Activated T-helper 2 cell treated with anti-CD3 and anti-CD28 coated beads, Interferon-gamma antibody, Interleukin-2, Interleukin-4, amounts not matched to agents 10 μg/mL and 5 μg/mL and 100 μg/mL, durations not matched to agents 14 hours and 24 hours and 36 hours (primary cell): ENCODE results near the gene MTMR12. TPM values are rescaled to one million over a fixed set of nuclear protein-coding genes. Genes with fewer than 3 reads are reported as not detected.

ENCODE experiments used
- DNase-seq: peaks from one replicate; pipeline ENCODE4 v3.0.0; 2021; ENCODE audit warnings: low spot score
- H3K27ac Mint-ChIP-seq: one replicate; pipeline ENCODE4 v1.8.0; 2021; ENCODE audit warnings: mixed read lengths
- H3K27me3 Mint-ChIP-seq: one replicate; pipeline ENCODE4 v1.8.0; 2021; ENCODE audit warnings: low read depth, mixed read lengths
- H3K36me3 Mint-ChIP-seq: one replicate; pipeline ENCODE4 v1.8.0; 2021; ENCODE audit warnings: low read depth, mixed read lengths
- H3K4me1 Mint-ChIP-seq: one replicate; pipeline ENCODE4 v1.8.0; 2021; ENCODE audit warnings: low read depth, mixed read lengths
- H3K4me3 Mint-ChIP-seq: one replicate; pipeline ENCODE4 v1.8.0; 2021; ENCODE audit warnings: low read depth, mild to moderate bottlenecking, moderate library complexity, mixed read lengths
- H3K9me3 Mint-ChIP-seq: one replicate; pipeline ENCODE4 v1.8.0; 2021; ENCODE audit warnings: mixed read lengths
- intact Hi-C: fragments of 100-400 bp; cut with micrococcal nuclease; formaldehyde crosslinking; loops from one replicate; pipeline ENCODE4 v1.15.1; 2023
- total RNA-seq: library from RNA; stranded (reverse); gene quantifications from 2 replicates; pipeline ENCODE4 v1.2.3, GENCODE V29; 2022

Gene MTMR12
- total RNA-seq, 1 donor from 2014 or later = 23.5 TPM

DNA sequence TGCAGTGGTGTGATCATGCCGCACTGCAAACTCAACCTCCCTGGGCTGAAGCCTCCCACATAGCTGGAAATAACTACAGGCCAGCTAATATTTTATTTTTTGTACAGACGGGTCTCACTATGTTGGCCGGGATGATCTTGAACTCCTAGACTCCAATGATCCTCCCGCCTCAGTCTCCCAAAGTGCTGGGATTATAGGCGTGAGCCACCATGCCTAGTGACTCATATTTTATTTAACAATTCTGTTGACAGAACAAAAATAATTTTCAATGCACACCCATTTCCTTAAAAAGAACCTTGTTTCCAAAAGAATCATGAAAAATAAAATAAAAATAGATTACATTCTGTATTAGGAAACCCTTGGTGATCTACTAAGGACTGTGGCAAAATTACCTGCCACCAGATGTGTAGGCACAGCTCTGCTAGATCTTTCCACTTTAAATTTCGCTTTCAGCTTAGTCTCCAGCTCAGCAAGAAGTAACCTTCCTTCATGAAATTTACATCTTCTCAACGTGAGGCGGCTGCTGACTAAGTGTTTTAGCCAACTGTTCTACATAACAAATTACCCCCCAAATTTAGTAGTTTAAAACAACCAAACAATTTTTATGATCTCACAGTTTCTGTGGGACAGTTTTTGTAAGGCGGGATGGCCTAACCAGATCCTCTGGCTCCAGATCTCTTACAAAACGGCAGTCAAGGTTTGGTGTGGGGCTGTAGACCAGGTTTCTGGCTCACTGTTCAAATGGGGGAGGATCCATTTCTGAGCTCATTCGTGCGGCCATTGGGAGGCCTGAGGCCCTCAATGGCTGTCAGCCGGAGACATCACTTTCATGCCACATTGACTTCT, 106.0 kb downstream of the MTMR12 start:
- peaks cover 3% of the 10 kb centered on the region for H3K36me3 Mint-ChIP-seq
- H3K27ac Mint-ChIP-seq = peak overlapping the region; percentile 38
- DNase-seq = no peak
- H3K27me3 Mint-ChIP-seq = no peaks in the 10 kb centered on the region
- H3K9me3 Mint-ChIP-seq = no peaks in the 10 kb centered on the region
- no peak overlapping the region for H3K4me3 Mint-ChIP-seq
- intact Hi-C loops = no loop called here
- peaks cover 23% of the 10 kb centered on the region for H3K4me1 Mint-ChIP-seq

DNA sequence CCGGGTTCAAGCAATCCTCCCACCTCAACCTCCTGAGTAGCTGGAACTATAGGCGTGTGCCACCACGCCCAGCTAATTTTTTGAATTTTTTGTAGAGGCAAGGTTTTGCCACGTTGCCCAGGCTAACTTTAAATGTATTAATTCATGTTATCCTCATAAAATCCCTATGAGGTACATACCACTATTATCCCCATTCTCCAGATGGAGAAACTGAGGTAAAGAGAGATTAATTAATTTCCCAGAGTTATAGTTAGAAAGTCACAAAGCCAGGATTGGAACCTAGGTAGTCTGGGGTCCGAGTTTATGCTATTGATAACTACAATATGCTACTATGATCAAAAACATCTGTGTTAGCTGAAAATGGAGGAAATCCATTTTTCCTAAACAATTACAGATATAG, 106.7 kb downstream of the MTMR12 start:
- no peak overlapping the region for H3K4me3 Mint-ChIP-seq
- H3K9me3 Mint-ChIP-seq = no peaks in the 10 kb centered on the region
- peaks cover 21% of the 10 kb centered on the region for H3K4me1 Mint-ChIP-seq
- H3K27ac Mint-ChIP-seq = no peak overlapping the region
- H3K36me3 Mint-ChIP-seq = peaks cover 3% of the 10 kb centered on the region
- H3K27me3 Mint-ChIP-seq = no peaks in the 10 kb centered on the region
- intact Hi-C loops = no loop called here
- no peak for DNase-seq

- Mint-ChIP-seq H3K4me3 (no peak overlapping the region), H3K9me3 (no peaks in the 10 kb centered on the region), H3K27ac (no peak overlapping the region), H3K4me1 (peaks cover 10% of the 10 kb centered on the region), H3K27me3 (no peaks in the 10 kb centered on the region), H3K36me3 (no peaks in the 10 kb centered on the region)
- DNase-seq = no peak
- intact Hi-C loops = no loop called here
These were observed 110.3 kb downstream of the MTMR12 start for GRCh38 chr5:32202394-32202793.

- no peak overlapping the region for H3K4me3 Mint-ChIP-seq
- H3K36me3 Mint-ChIP-seq = no peaks in the 10 kb centered on the region
- no peak overlapping the region for H3K27ac Mint-ChIP-seq
- H3K9me3 Mint-ChIP-seq = no peaks in the 10 kb centered on the region
- H3K27me3 Mint-ChIP-seq = no peaks in the 10 kb centered on the region
- DNase-seq = no peak
- intact Hi-C loops = no loop called here
- H3K4me1 Mint-ChIP-seq = peaks cover 6% of the 10 kb centered on the region
These were observed 111.5 kb downstream of the MTMR12 start for GRCh38 chr5:32201122-32201753.

DNA sequence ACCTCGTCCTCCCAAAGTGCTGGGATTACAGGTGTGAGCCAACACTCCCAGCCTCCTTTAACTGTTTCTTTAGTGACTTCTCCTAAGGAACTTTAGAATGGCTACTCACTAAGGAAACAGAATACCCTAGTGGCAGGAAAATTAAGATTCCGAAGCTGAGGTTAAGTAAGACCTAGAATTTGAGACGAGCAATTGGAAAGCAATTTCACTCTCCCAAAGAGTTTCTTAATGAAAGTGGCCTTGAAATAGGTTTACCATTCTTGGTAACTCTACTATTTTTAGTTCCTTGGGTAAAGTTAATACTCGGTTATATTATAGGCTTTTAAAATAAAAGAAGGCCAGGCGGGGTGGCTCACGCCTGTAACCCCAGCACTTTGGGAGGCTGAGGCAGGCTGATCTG, 115.7 kb downstream of the MTMR12 start:
- no peak for DNase-seq
- Mint-ChIP-seq H3K36me3 (no peaks in the 10 kb centered on the region), H3K27me3 (peaks cover 4% of the 10 kb centered on the region), H3K27ac (no peak overlapping the region), H3K9me3 (no peaks in the 10 kb centered on the region), H3K4me1 (peaks cover 6% of the 10 kb centered on the region), H3K4me3 (no peak overlapping the region)
- intact Hi-C loops = no loop called here

- Mint-ChIP-seq H3K9me3 (no peaks in the 10 kb centered on the region), H3K36me3 (no peaks in the 10 kb centered on the region), H3K27ac (no peak overlapping the region), H3K4me3 (no peak overlapping the region), H3K27me3 (peaks cover 4% of the 10 kb centered on the region), H3K4me1 (peaks cover 6% of the 10 kb centered on the region)
- no peak for DNase-seq
- intact Hi-C loops = no loop called here
These were observed 117.5 kb downstream of the MTMR12 start for GRCh38 chr5:32195265-32195664.

DNA sequence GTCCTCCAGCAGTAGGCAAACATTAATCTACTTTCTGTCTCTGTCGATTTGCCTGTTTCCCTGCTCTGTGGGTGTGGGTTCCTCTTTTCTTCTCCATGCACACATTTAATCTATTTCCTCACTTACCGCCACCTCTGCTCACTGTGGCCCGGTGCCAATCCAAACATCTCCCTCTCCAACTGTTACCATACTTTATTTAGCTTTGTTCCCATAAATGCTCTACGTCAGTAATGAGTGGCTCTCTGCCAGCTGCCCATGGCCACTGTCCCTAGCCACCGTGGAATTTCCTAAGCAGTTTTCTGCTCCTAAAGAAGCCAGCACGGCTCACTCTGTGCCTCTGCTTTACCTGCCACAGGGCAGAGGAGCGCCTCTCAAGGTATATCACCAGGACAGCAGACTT, 119.1 kb downstream of the MTMR12 start:
- no peak overlapping the region for H3K4me3 Mint-ChIP-seq
- intact Hi-C loops = no loop called here
- H3K27ac Mint-ChIP-seq = no peak overlapping the region
- no peak for DNase-seq
- H3K4me1 Mint-ChIP-seq = peaks cover 6% of the 10 kb centered on the region
- H3K27me3 Mint-ChIP-seq = peaks cover 4% of the 10 kb centered on the region
- no peaks in the 10 kb centered on the region for H3K36me3 Mint-ChIP-seq
- no peaks in the 10 kb centered on the region for H3K9me3 Mint-ChIP-seq

DNA sequence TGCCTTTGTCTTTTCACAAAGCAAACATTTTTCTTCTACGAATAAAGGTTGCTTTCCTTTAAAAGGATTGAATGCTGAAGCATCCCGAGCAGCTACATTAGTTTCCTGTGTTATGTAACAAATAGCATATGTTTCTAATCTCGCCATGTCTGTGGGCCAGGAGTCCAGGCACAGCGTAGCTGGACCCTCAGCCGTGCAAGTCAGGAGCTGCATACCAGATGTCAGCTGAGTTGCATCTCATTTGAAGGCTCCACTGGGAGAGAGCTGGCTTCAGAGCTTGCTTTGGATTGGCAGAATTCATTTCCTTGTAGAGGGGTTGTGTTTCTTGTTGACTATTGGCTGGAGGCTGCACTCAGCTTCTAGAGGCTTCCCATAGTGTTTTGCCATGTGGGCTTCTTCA, 122.6 kb downstream of the MTMR12 start:
- no peak overlapping the region for H3K27ac Mint-ChIP-seq
- H3K4me3 Mint-ChIP-seq = no peak overlapping the region
- H3K4me1 Mint-ChIP-seq = peaks cover 6% of the 10 kb centered on the region
- no peak for DNase-seq
- peaks cover 4% of the 10 kb centered on the region for H3K27me3 Mint-ChIP-seq
- H3K36me3 Mint-ChIP-seq = no peaks in the 10 kb centered on the region
- H3K9me3 Mint-ChIP-seq = peaks cover 6% of the 10 kb centered on the region
- intact Hi-C loops = no loop called here

DNA sequence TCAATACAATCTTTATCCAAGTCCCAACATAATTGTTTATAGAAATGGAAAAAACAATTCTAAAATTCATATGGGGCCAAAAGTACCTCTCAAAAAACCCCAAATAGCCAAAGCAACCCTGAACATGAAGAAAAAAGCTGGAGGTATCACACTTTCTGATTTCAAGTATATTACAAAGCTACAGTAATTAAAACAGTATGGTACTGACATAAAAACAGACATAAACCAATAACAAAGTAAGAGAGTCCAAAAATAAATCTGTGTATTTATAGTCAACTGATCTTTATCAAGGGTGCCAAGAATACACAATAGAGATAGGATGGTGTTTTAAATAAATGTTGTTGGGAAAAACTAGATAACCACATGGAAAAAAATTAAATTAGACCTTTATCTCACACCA, 125.1 kb downstream of the MTMR12 start:
- intact Hi-C loops = no loop called here
- peaks cover 2% of the 10 kb centered on the region for H3K4me1 Mint-ChIP-seq
- H3K4me3 Mint-ChIP-seq = no peak overlapping the region
- DNase-seq = no peak
- no peak overlapping the region for H3K27ac Mint-ChIP-seq
- H3K9me3 Mint-ChIP-seq = peaks cover 6% of the 10 kb centered on the region
- no peaks in the 10 kb centered on the region for H3K36me3 Mint-ChIP-seq
- H3K27me3 Mint-ChIP-seq = no peaks in the 10 kb centered on the region

- Mint-ChIP-seq H3K36me3 (no peaks in the 10 kb centered on the region), H3K4me3 (no peak overlapping the region), H3K27ac (no peak overlapping the region), H3K27me3 (peaks cover 2% of the 10 kb centered on the region), H3K4me1 (peaks cover 6% of the 10 kb centered on the region), H3K9me3 (peaks cover 2% of the 10 kb centered on the region)
- no peak for DNase-seq
- intact Hi-C loops = no loop called here
These were observed 130.2 kb downstream of the MTMR12 start for GRCh38 chr5:32182463-32183063.

Other genes starting within 250 kb of the MTMR12 start
- gene GOLPH3, start 138.6 kb downstream of the MTMR12 start, total RNA-seq = 80.1 and 81.5 TPM in 2 replicates
- gene ZFR, start 131.8 kb upstream of the MTMR12 start, total RNA-seq = 68.6 and 69.2 TPM in 2 replicates